HG03095 (cell line): Measurements from ENCODE around the gene ISOC1.

Experiments used
- ATAC-seq: cut with Tn5 transposase; IDR thresholded peaks from one replicate; pipeline ENCODE4 v1.9.1; 2021; ENCODE audit warnings: moderate library complexity; ENCODE audit not compliant: unreplicated experiment

ISOC1 gene

GRCh38 chr5:129094924-129095899, 663 bp downstream of the ISOC1 start:
- ATAC-seq: peak; percentile 52

- no peak for ATAC-seq
Observed at GRCh38 chr5:129096382-129096991, 1.9 kb downstream of the ISOC1 start.

- no peak for ATAC-seq
Observed at GRCh38 chr5:129097498-129098296, 3.1 kb downstream of the ISOC1 start.

DNA sequence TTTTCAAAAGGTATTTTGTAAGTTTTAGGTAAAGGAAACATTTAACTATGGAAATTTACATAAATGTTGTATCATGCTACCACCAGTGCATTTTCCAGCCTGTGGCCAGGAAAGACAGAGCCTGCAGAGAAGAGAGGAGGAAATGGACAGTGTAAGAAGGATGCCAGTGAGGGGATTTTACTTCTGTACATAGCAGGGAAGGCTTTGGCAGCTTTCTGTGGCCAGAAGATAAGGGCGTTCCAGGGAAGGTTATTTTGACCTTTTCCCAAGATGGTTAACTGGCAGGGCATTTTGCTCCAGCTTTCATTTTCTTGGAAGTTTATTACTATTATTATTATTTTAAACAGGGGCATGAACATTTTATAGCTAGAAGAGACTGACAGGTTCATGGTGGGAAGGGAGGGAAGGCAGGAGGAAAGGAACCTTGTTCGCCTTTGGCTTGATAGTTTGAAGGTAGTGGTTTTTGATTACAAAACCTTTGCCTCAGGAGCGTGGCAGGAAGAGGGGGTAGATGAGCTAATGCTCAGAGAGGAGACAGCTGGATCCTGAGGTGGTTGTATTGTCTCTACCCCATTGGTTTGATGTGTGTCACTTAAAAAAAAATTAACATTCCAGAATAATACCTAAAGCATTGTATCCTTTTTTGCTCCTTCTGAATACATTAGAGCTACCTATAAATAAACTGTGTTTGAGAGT, 4.1 kb downstream of the ISOC1 start:
- no peak for ATAC-seq

- no peak for ATAC-seq
Observed at GRCh38 chr5:129099184-129099569, 4.6 kb downstream of the ISOC1 start.

DNA sequence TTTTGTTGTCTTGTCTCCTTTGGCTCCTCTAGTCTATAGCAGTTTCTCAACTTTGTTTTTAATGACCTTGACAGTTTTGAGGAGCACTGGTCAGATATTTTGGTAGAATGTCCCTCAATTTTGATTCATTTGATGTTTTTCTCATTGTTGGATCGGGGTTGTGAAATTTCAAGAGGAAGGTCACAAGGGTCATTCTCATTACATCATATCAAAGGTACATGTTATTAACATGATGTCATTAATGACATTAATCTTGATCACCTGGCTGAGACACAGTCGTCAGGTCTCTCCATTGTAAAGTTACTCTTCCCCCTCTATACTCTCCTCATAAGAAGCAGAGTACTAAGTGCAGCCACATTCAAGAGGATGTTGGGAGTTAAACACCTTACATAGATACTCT, 7.2 kb downstream of the ISOC1 start:
- ATAC-seq: no peak

GRCh38 chr5:129103397-129103796, 8.8 kb downstream of the ISOC1 start:
- ATAC-seq: no peak

DNA sequence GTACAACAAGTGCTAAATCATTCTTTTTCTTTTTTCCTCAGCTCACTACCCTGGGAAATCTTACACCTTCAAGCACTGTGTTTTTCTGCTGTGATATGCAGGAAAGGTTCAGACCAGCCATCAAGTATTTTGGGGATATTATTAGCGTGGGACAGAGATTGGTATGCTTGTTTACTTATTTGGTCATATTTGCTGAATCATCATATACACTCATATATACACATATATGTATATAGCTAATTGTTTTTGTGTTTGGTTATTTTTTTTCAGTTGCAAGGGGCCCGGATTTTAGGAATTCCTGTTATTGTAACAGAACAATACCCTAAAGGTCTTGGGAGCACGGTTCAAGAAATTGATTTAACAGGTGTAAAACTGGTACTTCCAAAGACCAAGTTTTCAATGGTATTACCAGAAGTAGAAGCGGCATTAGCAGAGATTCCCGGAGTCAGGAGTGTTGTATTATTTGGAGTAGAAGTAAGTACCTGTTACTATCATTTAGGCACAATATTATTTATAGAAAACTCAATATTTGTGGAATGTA, 10.4 kb downstream of the ISOC1 start:
- ATAC-seq: no peak

- ATAC-seq: no peak
Observed at GRCh38 chr5:129107637-129108036, 13.1 kb downstream of the ISOC1 start.

GRCh38 chr5:129110742-129111141, 16.2 kb downstream of the ISOC1 start:
- ATAC-seq: no peak

DNA sequence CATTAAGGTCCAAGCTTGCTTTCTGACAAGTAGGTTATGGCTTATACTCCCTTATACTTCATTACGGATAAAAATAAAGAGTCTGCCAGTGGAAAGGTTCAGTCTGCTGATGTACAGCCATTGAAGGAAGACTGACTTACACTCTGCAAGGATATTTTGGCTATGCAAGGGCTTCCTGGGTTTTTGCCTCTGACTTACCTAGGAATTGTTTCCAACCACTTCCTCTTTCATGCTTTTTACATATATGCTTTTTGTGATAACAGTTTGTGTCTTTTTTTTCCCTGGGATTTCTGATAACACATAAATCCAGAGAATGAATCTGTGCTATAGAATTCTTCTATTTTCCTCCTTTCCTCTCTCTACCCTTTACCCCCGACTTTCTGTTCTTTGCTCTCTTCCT, 16.8 kb downstream of the ISOC1 start:
- no peak for ATAC-seq

DNA sequence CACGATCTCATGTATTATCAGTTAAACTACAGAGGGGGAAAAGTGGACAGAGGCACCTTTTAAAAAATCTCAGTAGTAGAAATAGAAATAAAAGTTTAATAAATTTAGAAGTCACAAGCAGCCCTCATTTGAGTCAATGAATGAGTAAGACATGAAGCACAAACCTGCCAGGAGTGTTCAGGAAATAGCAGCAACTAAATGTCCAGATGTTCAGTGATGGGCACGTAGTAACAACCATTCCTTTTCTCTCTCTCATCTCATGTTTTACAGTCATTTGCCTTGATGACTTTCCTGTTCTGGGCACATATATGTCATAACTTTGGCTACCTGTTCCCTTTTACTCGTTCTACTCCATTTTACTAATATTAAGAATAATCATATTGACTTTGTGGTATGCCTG, 17.7 kb downstream of the ISOC1 start:
- no peak for ATAC-seq

DNA sequence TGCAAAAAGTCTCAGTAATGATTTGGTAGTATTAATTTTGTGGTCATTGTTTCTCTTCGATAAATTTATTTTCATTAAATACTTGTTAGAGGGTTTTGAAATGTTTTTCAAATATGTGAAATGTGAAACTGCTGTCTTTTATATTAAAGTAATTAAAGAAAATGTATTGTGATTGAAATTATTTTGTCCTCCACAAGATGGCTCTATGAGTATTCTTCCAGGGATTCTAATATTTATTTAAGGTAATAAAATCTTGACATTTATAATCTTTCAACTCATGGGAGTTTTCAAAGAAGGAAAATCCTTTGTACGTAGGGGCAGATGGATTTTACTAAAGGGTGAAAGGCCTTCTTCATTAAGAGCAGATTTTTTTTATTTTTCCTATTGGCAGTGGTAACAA, 19.3 kb downstream of the ISOC1 start:
- no peak for ATAC-seq

DNA sequence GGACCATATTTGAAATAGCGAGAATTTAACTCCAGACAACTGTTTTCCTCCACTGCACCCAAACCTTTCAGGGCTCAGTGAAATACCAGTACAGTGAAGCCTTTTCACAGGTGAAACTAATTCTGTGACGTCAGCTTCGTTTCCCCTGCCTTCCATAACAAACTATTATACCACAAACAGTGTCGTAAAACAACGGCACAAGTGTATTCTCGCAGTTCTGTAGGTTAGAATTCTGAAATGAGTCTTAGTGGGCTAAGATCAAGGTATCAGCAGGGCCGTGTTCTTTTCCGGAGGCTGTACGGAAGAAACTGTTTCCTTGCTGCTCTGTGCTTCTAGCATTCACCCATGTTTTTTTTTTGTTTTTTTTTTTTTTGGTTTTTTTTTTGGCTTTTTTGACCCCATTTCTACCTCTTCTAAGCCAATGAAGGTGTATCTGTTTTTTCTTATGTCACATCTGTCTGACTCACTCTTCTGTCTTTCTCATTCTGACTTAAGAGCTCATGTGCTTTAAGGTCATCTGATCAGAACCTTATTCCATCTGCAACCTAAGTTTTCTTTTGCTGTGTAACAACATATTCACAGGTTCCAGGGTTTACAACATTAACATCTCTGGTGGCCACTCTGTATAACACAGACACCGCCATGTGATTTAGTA, 20.1 kb downstream of the ISOC1 start:
- ATAC-seq: no peak

- no peak for ATAC-seq
Observed at GRCh38 chr5:129115680-129116079, 21.1 kb downstream of the ISOC1 start.

- ATAC-seq: no peak
Observed at GRCh38 chr5:129116797-129117196, 22.2 kb downstream of the ISOC1 start.

GRCh38 chr5:129118405-129118804, 23.9 kb downstream of the ISOC1 start:
- no peak for ATAC-seq

DNA sequence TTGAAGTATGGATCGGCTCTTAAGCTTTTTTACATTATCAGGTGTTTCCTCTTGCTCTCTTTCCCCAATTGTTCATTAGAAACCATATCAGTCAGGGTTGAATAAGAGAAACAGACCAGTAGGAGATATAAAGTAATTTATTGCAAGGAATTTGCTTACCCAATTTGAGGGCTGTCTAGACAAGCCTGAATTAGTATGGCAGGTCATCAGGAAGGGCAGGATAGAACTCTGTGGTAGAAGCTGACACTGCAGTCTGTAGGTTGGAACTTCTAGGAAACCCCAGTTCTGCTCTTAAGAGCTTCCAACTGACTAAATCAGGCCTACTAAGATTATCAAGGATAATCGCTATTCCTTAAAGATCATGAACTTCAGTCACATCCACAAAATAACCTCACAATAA, 24.3 kb downstream of the ISOC1 start:
- ATAC-seq: no peak

DNA sequence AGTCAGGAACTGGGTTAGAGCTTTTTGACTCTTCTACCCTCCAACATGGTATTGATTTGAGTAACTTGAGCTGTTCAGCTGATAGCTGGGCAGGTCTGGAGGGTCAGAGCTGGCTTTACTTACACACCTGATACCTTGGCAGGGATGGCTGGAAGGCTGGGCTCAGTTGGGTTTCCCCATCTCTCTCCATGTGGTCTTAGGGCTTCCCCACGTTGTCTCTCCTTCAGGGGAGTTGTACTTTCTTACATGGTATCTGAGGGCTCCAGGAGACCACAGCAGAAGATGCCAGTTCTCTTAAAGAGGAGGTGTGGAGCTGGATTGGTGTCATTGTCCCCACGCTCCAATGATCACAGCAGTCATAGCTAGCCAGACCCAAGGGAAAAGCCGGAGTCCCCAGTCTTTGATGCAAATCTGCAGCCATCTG, 25.6 kb downstream of the ISOC1 start:
- peak; percentile 66 for ATAC-seq

DNA sequence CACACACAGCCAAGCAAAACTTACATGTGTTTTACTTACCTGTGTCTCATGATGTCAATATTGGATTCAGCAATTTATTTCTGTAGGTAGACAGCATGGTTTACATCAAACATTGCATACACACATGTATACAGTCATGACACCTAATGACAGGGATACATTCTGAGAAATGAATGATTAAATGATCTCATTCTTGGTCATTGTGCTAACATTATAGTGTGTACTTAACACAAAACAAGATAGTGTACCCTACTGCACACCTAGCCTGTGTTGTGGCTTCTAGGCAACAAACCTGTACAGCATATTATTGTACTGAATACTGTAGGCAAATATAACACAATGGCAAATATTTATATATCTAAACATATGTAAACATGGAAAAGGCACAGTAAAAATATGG, 28.0 kb downstream of the ISOC1 start:
- ATAC-seq: no peak
